Skin epidermis (tissue), 12 donors: ENCODE results near the gene HGF.
"Not testable (repeated sequence)": the region's sequence is repeated elsewhere in the genome, so short reads cannot be mapped to it uniquely, and the experiment has no call there.

ENCODE experiments used
- H3K27ac ChIP-seq, 21 experiments: fragments of 200-600 bp; sonication (generic) in 11 of 21; one replicate each; pipeline ENCODE4 v1.5.0; 2020; ENCODE audit warnings: mild to moderate bottlenecking in 3 of 21, inconsistent platforms in 2 of 21, moderate library complexity in 2 of 21
- H3K4me3 ChIP-seq, 7 experiments: fragments of 200-600 bp; sonication (generic) in 2 of 7; one replicate each; pipeline ENCODE4 v1.5.0; 2020; ENCODE audit warnings: inconsistent platforms in 2 of 7, mild to moderate bottlenecking in 2 of 7, moderate library complexity in 1 of 7

Gene HGF

DNA sequence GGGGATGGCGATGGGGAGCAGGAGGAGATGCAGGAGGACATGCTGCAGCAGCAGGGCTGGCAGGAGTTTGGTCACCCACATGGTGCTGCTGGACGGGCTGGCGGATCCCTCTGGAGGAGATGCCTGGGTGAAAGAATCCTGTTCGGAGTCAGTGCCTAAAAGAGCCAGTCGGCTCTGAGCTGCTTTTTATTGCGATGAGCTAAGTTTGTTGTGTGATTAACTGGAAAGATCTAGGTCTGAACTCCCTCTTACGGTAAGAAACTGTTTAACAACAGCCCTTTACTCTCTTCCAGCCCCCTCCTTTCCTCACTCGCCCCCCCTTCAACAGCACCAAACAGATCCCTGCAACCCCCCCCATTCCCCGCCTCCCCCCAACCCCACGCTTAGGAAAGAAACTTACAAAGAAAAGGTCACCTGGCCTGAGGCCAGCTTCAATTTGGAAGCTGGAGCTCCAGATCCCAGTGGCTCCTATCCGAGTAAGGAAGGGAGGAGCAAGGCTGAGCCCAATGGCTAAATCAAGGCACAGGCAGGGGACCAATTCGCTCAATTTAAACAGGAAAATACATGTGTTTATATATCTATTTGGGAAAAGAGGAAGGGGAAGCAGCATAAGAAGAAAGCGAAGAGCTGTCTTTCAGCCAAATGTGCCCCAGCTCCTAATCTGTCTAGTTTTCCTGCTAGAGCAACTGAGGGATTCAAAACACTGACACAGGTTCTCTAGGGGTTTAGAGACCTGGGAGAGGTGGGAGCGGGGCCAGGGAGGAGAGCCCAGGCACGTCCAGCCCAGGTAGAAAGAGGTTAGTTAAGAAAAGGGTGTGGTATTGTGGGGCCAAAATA lies at the start of gene HGF:
Gene HGF, minus strand, starts transcription at position 157 of the 837 bp plus-strand sequence. Its CDS starts 76 bp downstream, at position 81.
- Histone ChIP-seq H3K27ac (peak within 1 kb of the TSS in 15 of 21 experiments; percentile 1 to 71 (median 45)), H3K4me3 (peak within 1 kb of the TSS; percentile 1 to 27 (median 15))

GRCh38 chr7:81816312-81816711 lies 46.5 kb upstream of the HGF start:
- Histone ChIP-seq H3K4me3 (no peak overlapping the region), H3K27ac (no peak overlapping the region)

DNA sequence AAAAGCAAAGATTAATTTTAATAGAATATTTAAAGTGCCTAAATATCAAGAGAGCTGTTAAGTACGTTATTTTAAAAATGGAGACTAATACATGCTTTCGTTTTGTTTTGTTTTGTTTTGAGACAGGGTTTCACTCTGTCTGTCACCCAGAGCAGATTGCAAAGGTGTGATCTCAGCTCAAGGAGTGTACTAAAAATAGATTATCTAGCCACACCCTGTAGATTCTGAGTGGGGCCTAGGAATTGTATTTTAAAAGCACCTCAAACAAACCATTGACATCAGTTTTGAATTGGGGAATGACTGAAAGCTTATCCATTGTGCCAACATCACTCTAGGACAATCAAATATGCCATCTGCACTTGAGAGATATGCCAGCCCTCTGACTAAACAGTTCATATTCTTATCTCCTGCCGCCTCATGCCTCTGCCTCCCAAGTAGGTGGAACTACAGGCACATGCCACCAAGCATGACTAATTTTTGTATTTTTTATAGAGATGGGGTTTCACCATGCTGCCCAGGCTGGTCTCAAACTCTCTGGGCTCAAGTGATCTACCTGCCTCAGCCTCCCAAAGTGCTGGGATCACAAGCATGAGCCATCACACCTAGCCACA lies 43.1 kb upstream of the HGF start:
- H3K4me3 ChIP-seq, H3K27ac ChIP-seq: not testable (repeated sequence)

DNA sequence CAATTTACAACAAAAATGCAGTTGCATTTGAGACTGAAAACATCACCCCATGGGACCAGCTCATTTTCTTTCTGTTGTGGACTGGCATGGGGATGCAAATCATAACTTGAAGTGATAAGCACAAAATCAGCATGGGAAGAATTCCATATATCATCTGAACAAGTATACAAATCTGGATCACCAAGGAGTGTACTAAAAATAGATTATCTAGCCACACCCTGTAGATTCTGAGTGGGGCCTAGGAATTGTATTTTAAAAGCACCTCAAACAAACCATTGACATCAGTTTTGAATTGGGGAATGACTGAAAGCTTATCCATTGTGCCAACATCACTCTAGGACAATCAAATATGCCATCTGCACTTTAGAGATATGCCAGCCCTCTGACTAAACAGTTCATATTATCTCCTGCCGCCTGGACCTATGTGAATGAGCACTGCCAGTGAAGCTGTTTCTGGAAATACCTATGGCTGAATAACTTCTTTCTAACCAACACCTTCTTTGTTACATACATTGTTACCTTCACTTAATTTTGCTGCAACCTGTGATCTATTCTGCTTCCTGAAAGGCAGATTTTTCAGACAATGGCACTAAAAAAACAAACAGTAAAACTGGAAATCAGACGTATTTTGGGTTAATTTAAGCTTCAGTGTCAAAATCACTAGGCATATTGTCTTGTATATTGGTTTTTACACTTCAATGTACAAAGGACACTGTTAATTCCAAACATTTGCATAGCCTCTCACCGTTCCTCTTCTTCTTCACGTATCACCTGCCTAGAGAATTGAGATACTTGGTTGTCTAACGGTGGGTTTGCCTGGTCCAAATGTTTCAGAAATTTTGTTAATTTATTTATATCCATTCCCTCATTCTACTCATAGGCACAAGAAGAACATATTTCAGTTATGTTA lies 42.4 kb upstream of the HGF start:
- no peak overlapping the region for H3K27ac ChIP-seq
- no peak overlapping the region for H3K4me3 ChIP-seq

- peak overlapping the region in 7 of 21 experiments; percentile 19 to 65 (median 38) for H3K27ac ChIP-seq
- H3K4me3 ChIP-seq, result no peak overlapping the region
Measured at GRCh38 chr7:81810476-81811155, 40.8 kb upstream of the HGF start.

DNA sequence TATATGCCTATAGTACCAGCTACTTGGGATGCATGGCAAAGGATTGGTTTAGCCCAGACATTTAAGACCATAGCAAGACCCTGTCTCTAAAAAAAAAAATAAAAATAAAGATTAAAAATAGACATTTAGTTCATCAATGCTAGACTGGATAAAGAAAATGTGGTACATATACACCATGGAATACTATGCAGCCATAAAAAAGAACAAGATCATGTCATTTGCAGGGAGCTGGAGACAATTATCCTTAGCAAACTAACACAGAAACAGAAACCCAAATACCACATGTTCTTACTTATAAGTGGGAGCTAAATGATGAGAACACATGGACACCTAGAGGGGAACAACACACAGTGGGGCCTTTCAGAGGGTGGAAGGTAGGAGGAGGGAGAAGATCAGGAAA lies 38.5 kb upstream of the HGF start:
- H3K4me3 ChIP-seq, H3K27ac ChIP-seq: not testable (repeated sequence)

DNA sequence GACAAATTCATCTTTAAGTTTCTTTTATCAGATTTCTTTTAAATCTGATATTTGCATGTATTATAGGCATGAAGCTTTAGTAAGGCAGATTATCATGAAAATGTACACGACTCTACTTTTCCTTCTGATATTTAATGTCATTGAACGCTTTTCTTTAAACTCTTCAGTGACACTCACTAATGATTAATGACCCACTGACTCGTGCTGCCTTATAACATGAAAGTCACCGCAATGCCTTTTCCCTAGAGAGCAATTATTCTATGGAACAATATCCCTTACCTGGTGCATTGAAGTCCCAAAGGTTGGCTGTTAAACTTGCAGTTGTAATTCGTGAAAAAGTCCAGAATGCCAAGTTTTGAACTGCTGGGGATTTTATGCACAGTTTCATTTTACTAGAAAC lies 33.4 kb upstream of the HGF start:
- Histone ChIP-seq H3K27ac (no peak overlapping the region), H3K4me3 (no peak overlapping the region)

GRCh38 chr7:81802251-81802650 lies 32.4 kb upstream of the HGF start:
- H3K4me3 ChIP-seq, result no peak overlapping the region
- H3K27ac ChIP-seq, result no peak overlapping the region

GRCh38 chr7:81801532-81801931 lies 31.7 kb upstream of the HGF start:
- no peak overlapping the region for H3K4me3 ChIP-seq
- no peak overlapping the region for H3K27ac ChIP-seq

DNA sequence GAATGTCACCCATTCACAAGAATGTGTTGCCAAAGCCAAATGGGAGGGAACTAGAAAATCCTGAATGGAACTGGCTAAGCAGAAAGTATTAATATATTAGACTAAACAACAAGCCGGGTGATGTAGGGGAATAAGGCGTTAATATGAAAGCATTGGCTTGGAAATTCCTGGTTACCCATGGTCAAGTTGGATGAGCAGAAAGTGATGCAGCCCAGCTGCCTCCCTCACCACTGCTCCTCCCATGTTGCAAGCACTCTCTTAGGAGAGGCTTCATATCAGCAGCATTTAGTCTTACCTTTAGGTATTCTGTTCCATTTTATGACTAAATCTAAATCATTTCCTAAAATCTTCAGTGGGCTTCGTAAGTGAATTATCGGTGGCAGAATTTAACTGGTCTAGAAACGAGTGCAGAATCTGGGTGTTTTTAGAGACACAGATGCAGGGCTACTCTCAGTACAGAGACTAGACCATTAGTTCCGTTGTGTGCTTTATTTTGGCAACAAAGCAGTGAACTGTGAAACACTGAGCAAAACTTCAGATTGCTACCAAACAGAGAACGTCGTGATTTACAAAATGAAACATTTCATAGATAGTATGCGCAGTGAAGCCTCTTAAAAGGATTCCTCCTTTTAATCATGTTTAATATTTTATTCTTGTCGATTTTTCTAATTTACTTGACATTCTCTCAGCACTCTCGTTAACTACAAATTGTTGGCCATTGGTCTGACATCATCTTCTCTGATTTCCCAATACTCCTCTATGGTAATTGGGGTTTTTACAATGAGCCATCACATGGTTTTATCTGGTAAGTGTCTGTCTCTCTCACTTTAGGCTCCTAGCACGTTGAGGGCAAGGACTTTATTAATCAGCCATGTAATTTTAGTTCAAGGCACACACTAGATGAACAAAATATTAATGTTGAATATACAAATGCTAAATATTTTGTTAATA lies 22.0 kb upstream of the HGF start:
- H3K4me3 ChIP-seq, result no peak overlapping the region
- no peak overlapping the region for H3K27ac ChIP-seq

- Histone ChIP-seq H3K27ac (no peak overlapping the region), H3K4me3 (no peak overlapping the region)
Measured at GRCh38 chr7:81790686-81791085, 20.8 kb upstream of the HGF start.

- no peak overlapping the region for H3K27ac ChIP-seq
- no peak overlapping the region for H3K4me3 ChIP-seq
Measured at GRCh38 chr7:81790120-81790500, 20.3 kb upstream of the HGF start.

- Histone ChIP-seq H3K27ac (no peak overlapping the region), H3K4me3 (no peak overlapping the region)
Measured at GRCh38 chr7:81789406-81790119, 19.7 kb upstream of the HGF start.

DNA sequence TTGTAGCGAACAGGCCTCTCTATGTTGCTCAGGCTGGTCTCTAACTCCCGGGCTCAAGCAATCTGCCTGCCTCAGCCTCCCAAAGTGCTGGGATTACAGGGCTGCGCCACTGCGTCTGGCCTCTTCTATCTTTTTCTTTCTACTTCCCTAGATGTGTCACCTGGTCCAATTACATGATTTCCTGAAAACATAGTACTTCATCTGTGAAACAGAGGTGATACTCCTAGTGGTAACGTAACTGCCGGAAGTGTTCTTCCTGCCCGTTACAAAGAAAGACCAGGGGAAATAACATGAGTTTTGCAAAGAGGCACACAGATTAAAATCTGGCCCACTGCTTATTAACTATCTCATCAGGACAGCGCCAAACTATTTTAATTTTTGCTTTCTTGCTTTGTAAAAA lies 18.4 kb upstream of the HGF start:
- no peak overlapping the region for H3K27ac ChIP-seq
- H3K4me3 ChIP-seq, result no peak overlapping the region

GRCh38 chr7:81783818-81784217 lies 14.0 kb upstream of the HGF start:
- Histone ChIP-seq H3K4me3 (no peak overlapping the region), H3K27ac (no peak overlapping the region)

- H3K27ac ChIP-seq, result no peak overlapping the region
Measured at GRCh38 chr7:81780914-81781693, 11.3 kb upstream of the HGF start.

GRCh38 chr7:81779706-81780105 lies 9.9 kb upstream of the HGF start:
- H3K4me3 ChIP-seq, result no peak overlapping the region

More at GRCh38 chr7:81780914-81781693, 11.3 kb upstream of the HGF start:
- H3K4me3 ChIP-seq, result no peak overlapping the region

More at GRCh38 chr7:81779706-81780105, 9.9 kb upstream of the HGF start:
- H3K27ac ChIP-seq, result no peak overlapping the region
